ENCODE data around the gene PDLIM1.
"Not testable (repeated sequence)": the region's sequence is repeated elsewhere in the genome, so short reads cannot be mapped to it uniquely, and the experiment has no call there.

PDLIM1 gene

DNA sequence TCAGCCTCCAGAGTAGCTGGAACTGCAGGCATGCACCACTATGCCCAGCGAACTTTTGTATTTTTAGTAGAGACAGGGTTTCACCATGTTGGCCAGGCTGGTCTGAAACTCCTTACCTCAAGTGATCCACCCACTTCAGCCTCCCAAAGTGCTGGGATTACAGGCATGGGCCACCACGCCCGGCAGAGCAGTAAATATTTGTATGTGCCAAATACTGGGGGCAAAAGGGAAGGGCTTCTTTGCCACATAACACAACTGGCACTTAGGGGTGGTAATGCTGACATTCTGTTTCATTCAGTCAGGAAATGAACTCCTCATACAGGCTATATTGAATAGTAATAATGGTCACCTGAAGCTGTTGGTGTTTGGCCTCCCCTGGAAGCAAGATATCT is 55.1 kb downstream of the PDLIM1 start:
- Histone ChIP-seq H4K8ac (ENCODE audit: low read depth, low read length) (no peak overlapping the region), H3K36me3 (replicated peaks in 1 of 2; ENCODE audit: control insufficient read depth in 2 of 2, insufficient read depth in 2 of 2, low read length in 2 of 2) (peaks cover 0 to 1% of the 10 kb centered on the region in 2 donors)
- no CpG with 5 or more reads among the region's 3 CpGs for WGBS, 2 donors (ENCODE audit: extremely low coverage in 2 of 2, insufficient read length in 2 of 2, insufficient replicate concordance in 1 of 2)

DNA sequence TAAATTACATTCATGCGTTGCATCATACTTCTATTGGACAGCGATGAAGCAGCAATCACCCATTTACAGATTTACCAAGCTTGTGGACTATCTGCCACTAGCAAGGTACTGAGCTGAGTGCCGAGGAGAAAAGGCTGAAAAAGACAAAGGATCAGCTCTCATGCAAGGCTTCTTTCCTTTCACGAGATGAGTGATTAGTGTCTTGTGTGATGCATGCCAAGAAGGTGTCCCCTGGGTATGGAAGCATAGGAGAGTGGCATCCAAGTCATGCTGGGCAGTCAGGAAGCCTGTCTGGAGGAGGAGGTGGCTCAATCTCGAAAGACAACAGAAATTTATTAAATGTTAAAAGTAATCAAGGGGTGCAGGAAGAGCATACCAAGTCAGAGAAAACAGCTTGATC is 55.9 kb downstream of the PDLIM1 start:
- Histone ChIP-seq H3K9me3 (replicated peaks in 1 of 2; ENCODE audit: control insufficient read depth in 2 of 2, insufficient read depth in 1 of 2, low read depth in 1 of 2, low read length in 2 of 2) (no peaks in the 10 kb centered on the region), H2BK120ac (ENCODE audit: low read depth, low read length) (no peak overlapping the region), H2BK12ac (ENCODE audit: low read length) (no peak overlapping the region), H2AK5ac (ENCODE audit: low read depth, low read length) (no peak overlapping the region), H3K27me3 (ENCODE audit: control insufficient read depth in 3 of 3, insufficient read depth in 3 of 3, low read depth in 1 of 3, low read length in 3 of 3) (peaks cover 0 to 6% (median 0%) of the 10 kb centered on the region in 3 experiments), H3K36me3 (replicated peaks in 1 of 2; ENCODE audit: control insufficient read depth in 2 of 2, insufficient read depth in 2 of 2, low read length in 2 of 2) (no peaks in the 10 kb centered on the region), H3K79me1 (ENCODE audit: low read depth, low read length) (no peaks in the 10 kb centered on the region), H3K9ac (ENCODE audit: low read depth, low read length, poor library complexity) (no peak overlapping the region), H3K4me1 (ENCODE audit: control insufficient read depth in 2 of 2, insufficient read depth in 1 of 2, low read depth in 1 of 2, low read length in 2 of 2) (peaks cover 0 to 5% of the 10 kb centered on the region in 2 donors), H2BK15ac (ENCODE audit: low read length) (no peak overlapping the region), H3K27ac (replicated peaks; ENCODE audit: low read length) (no peak overlapping the region), H3K4me2 (ENCODE audit: insufficient read depth, low read length, poor library complexity, severe bottlenecking) (no peak overlapping the region), H4K91ac (ENCODE audit: low read depth, low read length, poor library complexity) (no peak overlapping the region), H2AFZ (ENCODE audit: low read length) (no peak overlapping the region), H3K23ac (ENCODE audit: low read depth, low read length, poor library complexity) (no peak overlapping the region), H3K4ac (ENCODE audit: low read length) (no peak overlapping the region), H3K14ac (ENCODE audit: low read length) (no peak overlapping the region), H4K8ac (ENCODE audit: low read depth, low read length) (no peak overlapping the region), H3K18ac (ENCODE audit: low read length) (no peak overlapping the region), H2BK5ac (ENCODE audit: low read length) (no peak overlapping the region), H3K4me3 (ENCODE audit: low read length in 2 of 2) (no peak overlapping the region)
- DNase-seq (ENCODE audit: low spot score) = no peak
- WGBS, 2 donors (ENCODE audit: extremely low coverage in 2 of 2, insufficient read length in 2 of 2, insufficient replicate concordance in 1 of 2) = no CpG with 5 or more reads among the region's 5 CpGs

More for the DNA sequence above, 55.1 kb downstream of the PDLIM1 start:
- peaks cover 0 to 3% of the 10 kb centered on the region in 2 donors for H3K4me1 ChIP-seq (ENCODE audit: control insufficient read depth in 2 of 2, insufficient read depth in 1 of 2, low read depth in 1 of 2, low read length in 2 of 2)
- no peaks in the 10 kb centered on the region for H3K79me1 ChIP-seq (ENCODE audit: low read depth, low read length)
- no peak overlapping the region for H2BK5ac ChIP-seq (ENCODE audit: low read length)
- no peak overlapping the region for H3K27ac ChIP-seq (replicated peaks; ENCODE audit: low read length)
- H4K91ac ChIP-seq (ENCODE audit: low read depth, low read length, poor library complexity) = no peak overlapping the region
- no peak overlapping the region for H3K9ac ChIP-seq (ENCODE audit: low read depth, low read length, poor library complexity)
- DNase-seq (ENCODE audit: low spot score) = no peak
- peaks cover 0 to under 1% (median 0%) of the 10 kb centered on the region in 3 experiments for H3K27me3 ChIP-seq (ENCODE audit: control insufficient read depth in 3 of 3, insufficient read depth in 3 of 3, low read depth in 1 of 3, low read length in 3 of 3)
- no peak overlapping the region for H2AFZ ChIP-seq (ENCODE audit: low read length)
- no peak overlapping the region for H3K4me3 ChIP-seq (ENCODE audit: low read length in 2 of 2)
- H2AK5ac ChIP-seq (ENCODE audit: low read depth, low read length) = no peak overlapping the region
- no peak overlapping the region for H3K4me2 ChIP-seq (ENCODE audit: insufficient read depth, low read length, poor library complexity, severe bottlenecking)
- no peak overlapping the region for H3K4ac ChIP-seq (ENCODE audit: low read length)
- no peak overlapping the region for H3K23ac ChIP-seq (ENCODE audit: low read depth, low read length, poor library complexity)
- no peak overlapping the region for H2BK12ac ChIP-seq (ENCODE audit: low read length)
- no peak overlapping the region for H2BK120ac ChIP-seq (ENCODE audit: low read depth, low read length)
- H3K14ac ChIP-seq (ENCODE audit: low read length) = no peak overlapping the region
- no peaks in the 10 kb centered on the region for H3K9me3 ChIP-seq (replicated peaks in 1 of 2; ENCODE audit: control insufficient read depth in 2 of 2, insufficient read depth in 1 of 2, low read depth in 1 of 2, low read length in 2 of 2)
- H2BK15ac ChIP-seq (ENCODE audit: low read length) = no peak overlapping the region
- no peak overlapping the region for H3K18ac ChIP-seq (ENCODE audit: low read length)

DNA sequence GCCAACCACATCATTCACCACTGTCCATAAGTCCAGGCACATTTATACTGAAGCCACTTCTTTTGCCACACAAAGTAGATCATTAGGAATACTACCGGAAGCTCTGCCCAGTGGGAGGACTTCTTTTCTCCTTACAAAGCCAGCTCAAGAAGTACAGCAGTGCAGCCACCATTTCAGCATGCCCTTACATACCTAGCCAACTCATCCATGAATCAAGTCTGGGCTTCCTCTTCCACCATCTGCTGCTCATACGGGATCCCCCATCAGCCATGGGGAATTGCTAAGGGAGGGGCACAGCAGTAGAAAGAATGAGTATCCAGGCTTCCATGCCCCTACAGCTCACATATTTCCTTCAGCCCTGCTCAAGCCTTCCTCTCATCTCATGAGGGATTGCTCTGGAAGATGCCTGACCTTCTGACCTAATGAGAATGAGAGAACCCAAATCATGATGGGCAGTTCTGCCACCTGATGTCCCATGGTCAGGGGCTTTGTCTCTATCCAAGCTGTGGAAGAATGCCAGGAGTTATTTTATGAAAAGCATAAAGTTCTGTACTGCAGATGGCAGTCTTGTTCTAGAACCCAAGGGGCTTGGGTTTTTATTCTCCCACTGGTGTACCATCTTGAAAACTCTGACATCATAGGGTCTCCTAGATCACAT is 57.3 kb downstream of the PDLIM1 start:
- no peak overlapping the region for H2BK15ac ChIP-seq (ENCODE audit: low read length)
- no peak overlapping the region for H3K4me2 ChIP-seq (ENCODE audit: insufficient read depth, low read length, poor library complexity, severe bottlenecking)
- peaks cover 0 to 6% (median 0%) of the 10 kb centered on the region in 3 experiments for H3K27me3 ChIP-seq (ENCODE audit: control insufficient read depth in 3 of 3, insufficient read depth in 3 of 3, low read depth in 1 of 3, low read length in 3 of 3)
- H4K91ac ChIP-seq (ENCODE audit: low read depth, low read length, poor library complexity) = no peak overlapping the region
- H3K79me1 ChIP-seq (ENCODE audit: low read depth, low read length) = no peaks in the 10 kb centered on the region
- H3K9me3 ChIP-seq (replicated peaks in 1 of 2; ENCODE audit: control insufficient read depth in 2 of 2, insufficient read depth in 1 of 2, low read depth in 1 of 2, low read length in 2 of 2) = no peaks in the 10 kb centered on the region
- H3K9ac ChIP-seq (ENCODE audit: low read depth, low read length, poor library complexity) = no peak overlapping the region
- WGBS, 2 donors (ENCODE audit: extremely low coverage in 2 of 2, insufficient read length in 2 of 2, insufficient replicate concordance in 1 of 2) = no CpG with 5 or more reads among the region's 2 CpGs
- H2BK5ac ChIP-seq (ENCODE audit: low read length) = no peak overlapping the region
- H3K36me3 ChIP-seq (replicated peaks in 1 of 2; ENCODE audit: control insufficient read depth in 2 of 2, insufficient read depth in 2 of 2, low read length in 2 of 2) = no peaks in the 10 kb centered on the region
- H3K23ac ChIP-seq (ENCODE audit: low read depth, low read length, poor library complexity) = no peak overlapping the region
- H3K4me1 ChIP-seq (ENCODE audit: control insufficient read depth in 2 of 2, insufficient read depth in 1 of 2, low read depth in 1 of 2, low read length in 2 of 2) = peaks cover 0 to 13% of the 10 kb centered on the region in 2 donors
- no peak overlapping the region for H3K4me3 ChIP-seq (ENCODE audit: low read length in 2 of 2)
- no peak overlapping the region for H2BK120ac ChIP-seq (ENCODE audit: low read depth, low read length)
- H2AK5ac ChIP-seq (ENCODE audit: low read depth, low read length) = no peak overlapping the region
- H3K14ac ChIP-seq (ENCODE audit: low read length) = no peak overlapping the region
- H3K18ac ChIP-seq (ENCODE audit: low read length) = no peak overlapping the region
- no peak for DNase-seq (ENCODE audit: low spot score)
- H2BK12ac ChIP-seq (ENCODE audit: low read length) = no peak overlapping the region
- no peak overlapping the region for H4K8ac ChIP-seq (ENCODE audit: low read depth, low read length)
- no peak overlapping the region for H3K27ac ChIP-seq (replicated peaks; ENCODE audit: low read length)
- no peak overlapping the region for H3K4ac ChIP-seq (ENCODE audit: low read length)
- H2AFZ ChIP-seq (ENCODE audit: low read length) = no peak overlapping the region

DNA sequence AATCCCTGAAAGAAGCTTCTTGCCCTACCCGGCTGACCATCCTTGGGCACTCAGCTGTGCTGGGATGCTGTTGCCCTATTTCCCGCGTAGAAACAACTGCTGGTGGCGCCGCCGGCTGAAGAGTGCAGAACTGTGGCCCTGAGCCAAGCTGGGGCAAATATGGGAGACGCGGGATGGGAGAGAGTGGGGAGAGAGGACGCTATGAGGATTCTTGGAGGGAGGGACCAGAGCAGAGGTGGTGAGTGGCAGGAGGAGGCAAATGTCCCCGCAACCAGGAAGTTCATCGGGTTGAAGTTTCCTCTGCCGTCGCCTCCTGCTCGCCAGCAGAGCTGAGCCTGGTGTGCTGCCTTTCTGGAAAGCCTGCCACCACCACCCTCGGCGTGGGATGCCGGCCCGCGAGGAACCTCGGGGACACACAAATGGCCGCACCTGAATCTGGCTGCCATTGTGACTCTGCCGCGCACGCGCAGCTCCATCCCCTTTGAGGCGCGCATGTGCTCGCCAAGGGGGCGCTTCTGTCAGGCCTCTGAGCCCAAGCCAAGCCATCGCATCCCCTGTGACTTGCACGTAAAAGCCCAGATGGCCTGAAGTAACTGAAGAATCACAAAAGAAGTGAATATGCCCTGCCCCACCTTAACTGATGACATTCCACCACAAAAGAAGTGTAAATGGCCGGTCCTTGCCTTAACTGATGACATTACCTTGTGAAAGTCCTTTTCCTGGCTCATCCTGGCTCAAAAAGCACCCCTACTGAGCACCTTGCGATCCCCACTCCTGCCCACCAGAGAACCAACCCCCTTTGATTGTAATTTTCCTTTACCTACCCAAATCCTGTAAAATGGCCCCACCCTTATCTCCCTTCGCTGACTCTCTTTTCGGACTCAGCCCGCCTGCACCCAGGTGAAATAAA is 59.9 kb downstream of the PDLIM1 start:
- peak overlapping the region; percentile 88 for H2BK15ac ChIP-seq (ENCODE audit: low read length)
- peak overlapping the region; percentile 84 for H3K27ac ChIP-seq (replicated peaks; ENCODE audit: low read length)
- H2BK5ac ChIP-seq (ENCODE audit: low read length) = peak overlapping the region; percentile 89
- peak overlapping the region; percentile 40 for H2AFZ ChIP-seq (ENCODE audit: low read length)
- not testable (repeated sequence) for H3K27me3 ChIP-seq (ENCODE audit: control insufficient read depth in 3 of 3, insufficient read depth in 3 of 3, low read depth in 1 of 3, low read length in 3 of 3); H3K14ac ChIP-seq (ENCODE audit: low read length); H3K79me1 ChIP-seq (ENCODE audit: low read depth, low read length); H2BK12ac ChIP-seq (ENCODE audit: low read length); H3K36me3 ChIP-seq (replicated peaks in 1 of 2; ENCODE audit: control insufficient read depth in 2 of 2, insufficient read depth in 2 of 2, low read length in 2 of 2); H3K9me3 ChIP-seq (replicated peaks in 1 of 2; ENCODE audit: control insufficient read depth in 2 of 2, insufficient read depth in 1 of 2, low read depth in 1 of 2, low read length in 2 of 2)
- peak overlapping the region in 1 of 2 donors; percentile 85 for H3K4me3 ChIP-seq (ENCODE audit: low read length in 2 of 2)
- H2BK120ac ChIP-seq (ENCODE audit: low read depth, low read length) = peak overlapping the region; percentile 75
- peak overlapping the region; percentile 99 for H4K8ac ChIP-seq (ENCODE audit: low read depth, low read length)
- peak overlapping the region; percentile 88 for H3K9ac ChIP-seq (ENCODE audit: low read depth, low read length, poor library complexity)
- H3K4me2 ChIP-seq (ENCODE audit: insufficient read depth, low read length, poor library complexity, severe bottlenecking) = peak overlapping the region; percentile 91
- H3K4me1 ChIP-seq (ENCODE audit: control insufficient read depth in 2 of 2, insufficient read depth in 1 of 2, low read depth in 1 of 2, low read length in 2 of 2) = peaks cover 0 to 13% of the 10 kb centered on the region in 2 donors
- no CpG with 5 or more reads among the region's 36 CpGs for WGBS, 2 donors (ENCODE audit: extremely low coverage in 2 of 2, insufficient read length in 2 of 2, insufficient replicate concordance in 1 of 2)
- H3K4ac ChIP-seq (ENCODE audit: low read length) = peak overlapping the region; percentile 91
- peak overlapping the region; percentile 74 for H4K91ac ChIP-seq (ENCODE audit: low read depth, low read length, poor library complexity)
- H2AK5ac ChIP-seq (ENCODE audit: low read depth, low read length) = peak overlapping the region; percentile 83
- DNase-seq (ENCODE audit: low spot score) = peak; percentile 23
- peak overlapping the region; percentile 94 for H3K23ac ChIP-seq (ENCODE audit: low read depth, low read length, poor library complexity)
- peak overlapping the region; percentile 98 for H3K18ac ChIP-seq (ENCODE audit: low read length)
